ENCODE results near the gene RALBP1.
A peak's percentile ranks its signal among the peaks of the same experiment; 100 is the strongest.
"Not testable (repeated sequence)": the region's sequence is repeated elsewhere in the genome, so short reads cannot be mapped to it uniquely, and the experiment has no call there.

Gene RALBP1

DNA sequence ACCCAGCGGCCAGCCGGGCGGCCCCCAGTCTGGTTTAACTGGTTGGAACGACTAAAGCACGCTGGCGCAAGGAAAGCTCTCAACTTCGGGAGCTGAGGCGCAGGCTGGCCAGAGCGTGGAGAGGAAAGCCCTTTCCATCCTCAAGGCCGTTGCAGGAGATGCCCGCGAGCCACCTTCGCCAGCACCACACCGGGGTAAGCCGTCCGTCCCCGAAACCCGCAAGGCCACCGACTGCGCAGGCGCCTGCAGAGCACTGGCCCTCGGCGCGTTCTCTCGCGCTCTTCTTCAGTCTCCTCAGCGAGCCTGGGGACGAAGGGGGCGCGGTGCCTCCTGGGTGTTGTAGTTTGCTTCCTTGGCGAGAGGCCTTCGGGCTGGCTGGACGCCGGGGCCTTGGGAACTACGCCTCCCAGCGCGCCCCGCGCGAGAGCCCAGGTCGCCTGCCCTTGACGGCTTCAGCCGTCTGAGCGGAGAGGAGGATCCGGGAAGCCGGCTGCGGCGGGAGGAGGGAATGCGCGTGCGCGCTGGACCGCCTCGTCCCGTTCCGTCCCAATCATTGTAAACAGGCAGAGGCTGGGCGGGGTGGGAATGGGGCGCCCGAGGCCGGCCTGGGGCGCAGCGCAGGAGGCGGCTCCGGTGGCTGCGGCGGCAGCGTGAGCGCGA is at the start of gene RALBP1:
Gene RALBP1 (plus strand): TSS at position 531 of the 660 bp plus-strand sequence. CDS start 37,533 bp downstream, outside the sequence.
- ATAC-seq: peak; percentile 99
- peak; percentile 97 for DNase-seq

DNA sequence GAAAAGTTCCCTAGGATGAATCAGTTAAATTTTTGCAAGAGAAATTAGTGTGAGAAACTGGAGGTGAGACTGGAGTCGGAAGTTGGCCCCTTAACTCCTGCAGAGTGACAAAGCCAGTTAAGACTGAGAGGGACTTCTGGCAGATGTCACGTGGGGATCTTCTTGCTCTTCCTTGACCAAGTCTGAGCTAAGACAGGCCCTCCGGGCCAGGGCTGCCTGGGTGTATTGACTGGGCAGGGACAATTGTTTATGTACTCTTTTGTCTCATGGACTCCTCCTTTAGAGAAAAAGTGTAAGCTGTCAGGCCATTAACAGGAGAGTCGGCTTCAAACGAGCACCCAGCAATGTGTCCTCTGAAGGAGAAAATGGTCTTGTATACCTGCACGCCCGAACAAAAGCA is 48.6 kb upstream of the RALBP1 start:
- DNase-seq: no peak
- ATAC-seq: no peak

DNA sequence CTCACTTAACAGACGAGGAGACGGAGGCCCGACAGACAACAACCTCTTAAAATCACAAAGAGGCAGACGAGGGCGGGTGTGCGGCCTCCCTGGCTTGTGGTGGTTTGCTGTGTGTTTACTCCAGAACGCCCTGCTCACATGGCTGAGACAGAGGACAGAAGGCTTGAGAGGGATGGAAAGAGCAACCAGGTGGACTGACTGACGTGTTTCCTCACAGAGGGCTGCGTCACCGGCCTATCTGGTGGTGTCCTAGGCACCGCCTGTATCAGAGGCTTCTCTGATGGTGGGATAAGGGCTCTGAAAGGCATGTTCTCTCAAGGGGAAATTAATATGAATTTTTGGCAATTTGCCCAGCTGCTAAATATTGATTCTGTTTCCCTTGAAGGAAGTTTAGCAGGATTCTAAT is 47.0 kb upstream of the RALBP1 start:
- no peak for DNase-seq
- no peak for ATAC-seq

DNA sequence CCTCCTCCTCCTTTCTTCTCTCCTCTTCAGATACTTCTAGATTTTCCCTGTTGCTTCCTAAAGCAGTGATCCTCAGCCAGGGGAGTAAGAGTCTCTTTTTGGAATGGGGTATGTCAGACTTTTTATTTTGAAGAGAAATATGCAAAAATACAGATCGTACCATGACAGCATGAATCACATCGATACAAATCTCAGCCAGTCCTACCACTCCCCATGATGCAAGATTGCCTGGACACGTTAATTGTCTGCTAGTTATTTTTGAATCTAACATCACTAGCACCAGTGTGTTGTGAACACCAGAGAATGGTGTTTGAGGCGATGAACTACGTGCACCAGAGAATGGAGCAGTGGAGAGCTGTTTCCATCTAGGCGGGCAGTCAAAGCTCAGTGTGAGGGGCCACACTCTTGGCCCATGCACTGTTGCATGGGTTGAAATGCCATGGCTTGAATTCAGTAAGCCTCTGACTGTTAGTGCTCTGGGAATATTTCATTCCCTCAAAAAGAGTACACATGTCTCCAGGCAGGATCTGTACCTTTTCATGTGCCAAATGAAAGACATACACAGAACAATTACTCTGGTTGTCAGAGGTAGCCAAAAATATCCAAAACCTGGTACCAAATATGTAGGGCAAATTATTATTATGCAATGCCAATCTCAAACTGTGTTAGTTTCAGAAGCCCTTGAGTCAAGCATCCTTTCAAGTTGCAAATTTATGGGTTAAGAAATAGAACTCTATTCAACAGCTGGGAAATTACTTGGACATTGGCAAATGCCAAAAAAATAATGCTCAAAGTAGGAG is 46.3 kb upstream of the RALBP1 start:
- DNase-seq (no peak), ATAC-seq (no peak)

DNA sequence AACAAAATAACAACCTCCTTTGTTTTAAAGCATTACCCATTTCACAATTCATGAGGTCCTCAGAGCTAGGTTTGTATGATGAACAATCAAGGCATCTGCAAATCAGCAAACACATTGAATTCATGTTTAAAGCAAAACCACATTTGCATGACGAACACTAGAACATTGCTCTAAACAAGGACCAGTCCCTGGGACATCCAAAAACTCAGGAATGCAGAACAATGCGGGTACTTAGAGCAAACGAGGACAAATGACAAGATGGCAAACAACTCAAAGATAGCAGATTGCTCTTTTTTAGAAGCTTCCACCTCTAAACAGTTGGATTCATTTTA is 45.7 kb upstream of the RALBP1 start:
- DNase-seq (no peak), ATAC-seq (no peak)

DNA sequence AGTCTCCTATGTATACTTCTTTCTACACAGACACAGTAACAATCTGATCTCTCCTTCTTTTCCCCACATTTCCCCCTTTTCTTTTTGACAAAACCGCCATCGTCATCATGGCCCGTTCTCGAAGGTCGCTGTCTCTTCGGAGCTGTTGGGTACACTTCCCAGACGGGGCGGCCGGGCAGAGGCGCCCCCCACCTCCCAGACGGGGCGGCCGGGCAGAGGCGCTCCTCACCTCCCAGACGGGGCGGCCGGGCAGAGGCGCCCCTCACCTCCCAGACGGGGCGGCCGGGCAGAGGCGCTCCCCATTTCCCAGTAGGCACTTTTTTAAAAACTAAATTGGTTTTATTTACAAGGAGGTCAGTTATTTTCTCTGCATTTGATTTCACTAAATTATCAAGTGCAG is 45.0 kb upstream of the RALBP1 start:
- ATAC-seq, DNase-seq: not testable (repeated sequence)

DNA sequence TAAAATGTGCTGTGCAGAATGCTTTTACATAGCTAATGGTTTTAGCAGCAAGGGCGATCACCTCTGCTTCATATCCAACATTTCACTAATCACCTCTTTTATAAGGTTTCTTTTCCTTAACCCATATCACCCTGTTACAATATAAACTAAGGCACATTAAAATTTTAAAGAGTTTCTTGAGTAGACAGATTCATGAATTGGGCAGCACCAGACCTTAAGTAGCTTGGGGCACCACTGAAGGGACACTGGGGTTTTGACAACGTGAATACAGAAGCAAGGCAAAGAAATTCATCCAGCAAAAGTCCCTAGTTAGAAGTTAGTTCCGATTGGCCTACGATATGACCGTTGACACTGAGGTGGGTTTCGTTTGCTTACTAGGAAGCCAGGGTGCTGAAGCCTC is 44.0 kb upstream of the RALBP1 start:
- ATAC-seq (no peak), DNase-seq (no peak)

DNA sequence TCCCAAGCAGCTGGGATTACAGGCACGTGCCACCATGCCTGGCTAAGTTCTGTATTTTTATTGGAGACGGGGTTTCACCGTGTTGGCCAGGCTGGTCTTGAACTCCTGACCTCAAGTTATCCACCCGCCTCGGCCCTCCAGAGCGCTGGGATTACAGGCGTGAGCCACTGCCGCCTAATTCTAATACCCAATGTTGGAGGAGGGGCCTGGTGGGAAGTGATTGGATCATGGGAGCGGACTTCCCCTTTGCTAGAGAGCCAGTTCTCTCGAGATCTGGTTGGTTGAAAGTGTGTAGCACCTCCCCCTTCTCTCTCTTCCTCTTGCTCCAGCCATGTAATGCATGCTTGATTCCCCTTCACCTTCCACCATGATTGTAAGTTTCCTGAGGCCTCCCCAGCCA is 42.2 kb upstream of the RALBP1 start:
- not testable (repeated sequence) for ATAC-seq, DNase-seq

DNA sequence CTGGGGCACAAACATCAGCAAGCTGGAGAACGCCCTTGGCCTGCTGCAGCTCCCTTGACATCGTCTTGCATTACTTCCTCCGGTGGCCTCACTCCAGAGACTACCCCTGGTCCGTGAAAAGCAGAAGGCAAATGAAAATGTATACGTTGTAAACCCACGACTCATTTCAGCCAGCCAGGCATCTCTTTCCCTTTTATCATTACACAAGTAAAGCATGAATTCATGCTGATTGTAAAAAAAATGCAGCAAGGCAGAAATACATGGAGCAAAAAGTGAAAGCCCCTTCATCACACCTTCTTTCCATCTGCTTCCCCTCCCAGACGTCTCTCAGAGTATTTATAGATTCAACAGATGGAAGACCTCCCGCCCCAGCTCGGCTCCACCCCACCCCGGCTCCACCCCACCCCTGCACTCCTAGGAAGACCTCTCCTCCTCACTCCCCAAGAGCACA is 41.6 kb upstream of the RALBP1 start:
- no peak for DNase-seq
- ATAC-seq: no peak

DNA sequence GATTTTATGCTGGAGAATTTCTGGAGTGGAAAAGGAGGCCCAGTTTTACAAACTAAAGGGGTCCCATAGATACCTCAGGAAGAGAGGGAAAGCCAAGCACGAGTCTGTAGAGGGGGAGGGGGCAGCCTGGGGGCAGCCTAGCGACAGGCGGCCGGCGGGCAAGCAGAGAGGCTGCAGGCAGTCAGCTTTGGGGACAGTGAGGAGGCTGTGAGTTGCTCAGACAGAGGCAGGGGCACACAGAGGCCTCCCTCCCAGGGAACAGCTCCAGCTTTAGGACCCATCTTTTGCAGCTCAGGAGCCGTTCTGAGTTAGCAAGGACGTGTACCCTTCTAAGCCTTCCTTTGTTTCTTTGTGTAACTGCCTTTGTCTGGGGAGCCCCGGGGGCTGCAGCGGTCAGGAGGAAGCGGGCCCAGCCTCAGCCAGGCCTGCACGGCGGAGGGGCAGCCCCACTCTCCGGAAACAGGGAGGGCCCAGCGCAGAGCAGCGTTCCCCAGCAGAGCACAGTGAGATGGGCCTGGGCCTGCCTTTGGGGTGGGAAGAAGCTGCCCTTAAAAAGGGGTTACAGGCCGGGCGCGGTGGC is 41.1 kb upstream of the RALBP1 start:
- no peak for ATAC-seq
- peak; percentile 9 for DNase-seq

DNA sequence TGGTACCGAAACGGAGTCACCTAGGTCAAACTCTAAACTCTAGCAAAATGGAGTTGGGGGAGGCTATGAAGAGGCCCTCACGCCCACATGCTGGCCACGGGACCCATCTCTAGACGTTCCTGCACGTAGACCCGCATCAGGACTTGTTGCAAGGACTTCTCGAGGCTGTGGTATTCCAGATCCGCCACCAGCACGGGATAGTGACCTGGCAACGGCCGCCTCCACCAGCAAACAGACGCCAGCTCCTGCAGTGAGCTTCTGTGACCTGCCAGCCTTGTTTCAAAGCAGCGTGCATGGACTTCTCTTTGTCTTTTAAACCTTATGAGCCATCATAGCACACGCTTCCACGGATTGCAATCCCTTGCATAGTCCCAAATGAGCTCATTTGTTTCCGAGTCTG is 40.3 kb upstream of the RALBP1 start:
- no peak for DNase-seq
- ATAC-seq: no peak

DNA sequence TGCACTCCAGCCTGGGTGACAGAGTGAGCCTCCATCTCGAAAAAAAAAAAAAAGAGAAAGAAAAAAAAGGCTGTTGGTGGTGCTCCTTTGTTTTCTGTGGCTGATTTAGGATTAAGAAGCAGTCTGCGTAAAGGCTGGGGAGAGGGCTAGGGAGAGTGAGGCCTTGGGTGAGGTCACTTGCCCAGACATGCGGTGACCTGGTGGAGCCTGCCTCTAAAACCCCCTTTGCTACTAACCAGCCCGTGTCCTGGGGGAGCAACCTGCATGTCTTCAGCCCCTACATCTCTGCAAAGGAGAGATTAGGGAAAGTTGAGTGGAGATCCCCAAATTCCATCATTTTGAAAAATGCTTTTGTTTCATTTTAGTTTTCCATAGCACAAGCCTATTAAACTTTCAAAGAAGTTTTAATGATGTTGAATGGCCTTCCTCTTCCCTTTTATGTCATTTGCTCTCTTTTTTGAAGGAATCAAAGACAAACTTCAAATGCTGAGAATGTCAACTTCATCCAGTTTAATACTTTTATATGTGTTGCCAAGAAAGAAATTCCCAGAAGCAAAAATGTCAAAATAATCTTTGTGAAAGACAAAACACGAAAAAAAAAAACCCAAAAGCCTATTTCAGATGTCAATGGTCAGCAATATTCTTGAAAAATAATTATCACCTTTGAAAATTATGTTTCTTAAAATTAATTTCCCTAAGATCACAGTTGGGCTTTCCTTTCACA is 38.9 kb upstream of the RALBP1 start:
- no peak for ATAC-seq

DNA sequence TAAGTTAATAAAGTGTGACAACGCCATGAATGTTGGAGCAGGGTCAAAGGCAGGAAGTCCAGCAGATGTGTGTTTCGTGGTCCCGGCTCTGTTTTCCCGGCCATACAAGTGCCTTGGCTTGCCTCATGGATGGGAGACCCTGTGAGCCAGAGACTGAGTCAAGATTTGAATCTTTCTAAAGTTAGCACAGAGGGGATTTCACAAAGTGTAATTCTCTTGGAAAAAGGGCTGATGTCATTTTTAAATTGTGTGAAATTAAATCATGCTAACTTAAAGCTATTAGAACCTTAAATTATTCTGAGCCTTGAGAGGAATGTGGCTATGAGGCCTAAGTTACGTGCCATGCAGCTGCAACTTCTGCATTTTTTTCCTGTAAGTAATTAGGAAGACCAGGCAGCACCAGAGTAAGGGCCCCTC is 38.3 kb upstream of the RALBP1 start:
- ATAC-seq (no peak), DNase-seq (no peak)

More for the DNA sequence above, 38.9 kb upstream of the RALBP1 start:
- no peak for DNase-seq

DNA sequence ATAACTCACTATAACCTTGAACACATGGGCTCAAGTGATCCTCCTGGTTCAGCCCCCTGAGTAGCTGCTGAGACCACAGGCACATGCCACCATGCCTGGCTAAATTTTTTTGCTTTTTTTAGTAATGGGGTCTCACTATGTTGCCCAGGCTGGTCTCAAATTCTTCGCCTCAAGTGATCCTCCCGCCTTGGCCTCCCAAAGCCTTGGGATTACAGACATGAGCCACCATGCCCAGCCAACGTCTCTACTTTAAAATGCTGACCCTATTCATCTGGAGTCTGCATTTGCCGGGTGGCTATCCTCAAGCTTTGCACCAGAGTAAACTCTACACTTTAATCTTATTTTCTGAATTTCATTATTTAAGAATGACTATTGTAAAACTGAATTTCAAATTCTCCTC is 37.6 kb upstream of the RALBP1 start:
- DNase-seq (no peak), ATAC-seq (no peak)

DNA sequence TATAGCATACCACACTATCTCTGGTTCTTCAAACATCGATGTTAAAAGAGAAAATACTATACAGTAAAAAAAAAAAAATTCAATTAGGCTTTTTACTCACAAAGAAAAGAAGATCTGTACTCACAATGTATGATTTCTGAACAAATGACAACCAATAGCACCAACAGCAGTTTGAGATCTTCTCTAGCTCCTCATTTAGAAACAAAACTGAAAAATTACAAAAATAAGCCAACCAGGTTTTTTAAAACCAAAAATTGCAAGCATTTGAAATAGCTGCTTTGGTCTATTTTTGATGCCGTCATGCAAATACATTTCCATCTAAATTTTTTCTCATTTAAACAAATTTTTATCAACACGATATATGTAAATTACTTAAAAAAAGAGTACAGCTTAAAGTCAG is 34.3 kb upstream of the RALBP1 start:
- DNase-seq (no peak), ATAC-seq (no peak)

DNA sequence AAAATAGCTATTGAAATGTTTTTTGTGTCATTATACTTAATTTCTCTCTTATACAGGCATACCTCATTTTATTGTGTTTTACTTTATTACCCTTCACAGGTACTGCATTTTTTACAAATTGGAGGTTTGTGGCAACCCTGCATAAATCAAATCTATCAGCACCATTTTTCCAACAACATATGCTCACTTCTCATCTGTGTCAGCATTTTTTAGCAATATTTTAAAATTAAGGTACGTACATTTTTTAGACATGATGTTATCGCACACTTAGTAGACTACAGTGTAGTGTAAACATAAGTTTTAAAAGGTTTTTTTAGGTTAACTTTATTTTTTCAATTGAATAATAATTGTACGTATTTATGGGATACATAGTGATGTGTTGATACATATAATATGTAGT is 30.8 kb upstream of the RALBP1 start:
- no peak for DNase-seq
- no peak for ATAC-seq

DNA sequence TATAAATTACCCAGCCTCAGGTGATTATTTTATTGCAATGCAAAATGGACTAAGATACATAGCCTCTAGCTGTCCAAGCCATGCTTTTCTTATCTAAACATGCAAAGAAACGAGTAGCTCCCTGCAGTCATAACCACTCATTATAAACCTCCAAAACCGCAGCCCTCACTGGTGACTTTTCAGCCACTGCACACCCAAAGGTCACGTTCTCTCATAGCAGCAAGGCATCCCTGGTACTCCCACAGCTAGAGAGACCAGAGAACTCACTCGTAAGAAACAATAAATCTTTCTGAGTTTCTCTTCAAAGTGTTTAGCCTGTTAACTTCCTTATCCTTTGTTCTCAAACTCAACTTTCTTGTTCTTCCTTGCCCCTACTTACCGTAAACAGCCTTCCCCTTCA is 28.5 kb upstream of the RALBP1 start:
- no peak for DNase-seq
- ATAC-seq: no peak

DNA sequence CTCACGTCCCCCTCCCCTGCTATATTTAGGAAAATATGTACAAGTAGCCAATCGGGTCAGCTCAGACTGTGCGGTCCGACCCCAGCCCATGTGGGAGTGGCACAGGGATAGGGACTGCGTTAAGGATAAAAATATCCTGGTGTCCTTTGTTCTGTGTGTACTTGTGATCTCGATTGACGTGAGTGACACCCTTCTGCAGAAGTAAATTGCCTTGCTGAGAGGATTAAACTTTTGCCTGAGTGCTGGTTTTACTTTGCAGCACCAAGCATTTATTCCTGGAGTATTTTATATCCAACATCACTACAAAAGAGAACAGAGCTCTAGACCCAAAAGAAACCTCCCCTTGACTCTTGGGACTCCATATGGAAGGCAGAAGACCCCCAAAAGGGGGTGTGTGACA is 28.0 kb upstream of the RALBP1 start:
- DNase-seq (no peak), ATAC-seq (no peak)

DNA sequence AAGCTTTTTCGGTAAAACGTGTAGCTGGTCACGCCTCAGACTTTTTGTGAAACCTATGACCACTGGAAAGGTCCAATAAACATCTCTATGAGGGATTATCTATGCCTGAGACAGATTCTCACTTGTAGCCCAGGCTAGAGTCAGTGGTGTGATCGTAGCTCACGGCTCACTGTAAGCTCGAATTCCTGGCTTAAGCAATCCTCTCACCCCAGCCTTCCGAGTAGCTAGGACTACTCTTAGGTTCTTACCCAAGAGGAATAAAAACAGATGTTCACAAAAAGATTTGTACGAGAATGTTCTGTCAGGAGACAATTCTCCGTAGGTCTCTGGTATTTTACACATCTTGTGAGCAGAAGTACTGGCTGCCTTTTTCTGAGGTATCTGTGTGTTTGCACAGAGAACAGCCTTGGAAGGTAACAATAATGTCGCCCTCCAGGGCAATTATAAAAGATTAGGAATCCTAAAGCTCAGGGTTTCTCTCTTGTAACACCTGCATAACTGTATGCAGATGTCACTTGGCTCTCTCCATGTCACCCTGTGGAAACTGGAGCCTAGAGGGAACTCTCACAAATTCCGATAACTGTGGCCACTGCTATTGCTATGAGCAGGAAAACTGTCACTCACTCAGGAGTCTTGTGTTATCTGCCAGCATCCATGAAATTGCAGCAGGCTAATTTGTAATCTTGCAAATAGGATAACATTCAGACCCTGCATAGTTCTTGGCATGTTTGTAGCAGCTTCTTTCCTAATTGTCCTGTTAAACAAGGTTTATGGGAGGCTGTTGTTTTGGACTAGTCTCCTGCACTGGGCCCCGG is 25.5 kb upstream of the RALBP1 start:
- DNase-seq (no peak), ATAC-seq (no peak)

DNA sequence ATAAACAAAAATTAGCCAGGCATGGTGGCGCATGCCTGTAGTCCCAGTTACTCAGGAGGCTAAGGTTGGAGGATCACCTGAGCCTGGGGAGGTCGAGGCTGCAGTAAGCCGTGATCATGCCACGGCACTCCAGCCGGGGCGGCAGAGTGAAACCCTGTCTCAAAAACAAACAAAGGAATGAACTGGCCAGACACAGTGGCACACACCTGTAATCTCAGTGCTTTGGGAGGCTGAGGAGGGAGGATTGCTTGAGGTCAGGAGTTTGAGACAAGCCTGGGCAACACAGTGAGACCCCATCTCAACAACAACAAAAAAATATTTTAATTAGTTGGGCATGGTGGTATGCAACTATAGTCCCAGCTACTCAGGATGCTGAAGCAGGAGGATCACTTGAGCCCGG is 24.4 kb upstream of the RALBP1 start:
- DNase-seq, ATAC-seq: not testable (repeated sequence)

DNA sequence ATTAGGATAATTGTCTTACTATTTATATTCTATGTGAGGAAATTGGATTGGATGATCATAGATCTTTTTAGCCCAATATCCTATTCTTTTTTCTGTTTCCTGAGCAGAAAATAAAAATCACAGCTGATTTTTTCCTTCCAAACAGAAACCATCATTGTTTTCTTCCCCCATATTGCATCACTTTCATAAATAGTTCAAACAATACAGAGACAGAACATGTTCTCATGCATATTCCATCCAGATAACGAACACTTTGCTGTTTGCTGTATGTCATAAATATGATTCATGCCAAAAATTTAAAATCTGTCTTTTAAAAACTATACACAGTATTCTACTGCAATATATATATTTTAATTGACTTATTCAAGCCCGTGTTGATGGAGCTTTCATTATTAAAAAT is 22.0 kb upstream of the RALBP1 start:
- no peak for DNase-seq
- ATAC-seq: no peak
